Activated T-cell treated with anti-CD3 and anti-CD28 coated beads for 4 hours (primary cell): Measurements from ENCODE around the gene GNAO1.

Source experiments
- DNase-seq: peaks from one replicate; pipeline ENCODE4 v3.0.0-alpha.2; 2020

The GNAO1 gene

DNA sequence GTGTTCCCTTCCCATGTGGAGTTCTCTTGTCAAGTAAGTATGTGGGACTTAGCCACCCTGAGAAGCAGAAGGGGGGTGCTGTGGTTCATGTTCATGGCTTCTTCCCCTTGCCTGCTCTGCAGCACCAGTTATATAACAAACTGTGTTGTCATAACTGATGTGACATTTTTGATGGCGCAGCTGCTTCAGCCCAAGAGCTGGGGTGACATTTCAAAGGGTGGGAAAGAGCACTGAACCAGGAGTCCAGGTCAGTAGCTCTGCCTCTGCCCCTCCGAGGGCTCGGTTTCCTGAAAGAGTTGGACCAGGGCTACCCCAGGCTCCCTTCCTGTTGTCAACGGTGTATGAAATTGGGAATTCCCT, 7.4 kb downstream of the GNAO1 start:
- no peak for DNase-seq

- no peak for DNase-seq
Observed at GRCh38 chr16:56199164-56199563, 7.9 kb downstream of the GNAO1 start.

GRCh38 chr16:56201030-56201429, 9.7 kb downstream of the GNAO1 start:
- DNase-seq = no peak

GRCh38 chr16:56202036-56202435, 10.7 kb downstream of the GNAO1 start:
- DNase-seq = no peak

- peak; percentile 28 for DNase-seq
Observed at GRCh38 chr16:56203052-56203451, 11.8 kb downstream of the GNAO1 start.

- no peak for DNase-seq
Observed at GRCh38 chr16:56204816-56205215, 13.5 kb downstream of the GNAO1 start.

DNA sequence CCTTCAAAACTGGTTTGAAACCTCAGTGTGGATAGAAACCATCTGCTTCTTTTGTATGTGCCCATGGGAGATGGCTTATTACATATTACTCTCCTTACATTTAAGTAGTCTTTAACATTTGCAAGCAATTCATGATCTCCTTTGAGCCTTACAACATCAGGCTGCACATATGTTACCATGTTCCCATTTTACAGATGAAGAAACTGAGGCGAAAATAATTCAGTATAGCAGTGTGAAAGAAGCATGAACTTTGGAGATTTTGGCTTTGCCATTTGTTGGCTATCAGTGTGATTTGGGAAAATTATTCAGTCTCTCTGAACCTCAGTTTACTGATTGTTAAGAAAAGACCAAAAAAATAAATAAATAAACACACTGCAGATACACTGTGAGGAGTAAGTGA, 15.7 kb downstream of the GNAO1 start:
- no peak for DNase-seq

DNA sequence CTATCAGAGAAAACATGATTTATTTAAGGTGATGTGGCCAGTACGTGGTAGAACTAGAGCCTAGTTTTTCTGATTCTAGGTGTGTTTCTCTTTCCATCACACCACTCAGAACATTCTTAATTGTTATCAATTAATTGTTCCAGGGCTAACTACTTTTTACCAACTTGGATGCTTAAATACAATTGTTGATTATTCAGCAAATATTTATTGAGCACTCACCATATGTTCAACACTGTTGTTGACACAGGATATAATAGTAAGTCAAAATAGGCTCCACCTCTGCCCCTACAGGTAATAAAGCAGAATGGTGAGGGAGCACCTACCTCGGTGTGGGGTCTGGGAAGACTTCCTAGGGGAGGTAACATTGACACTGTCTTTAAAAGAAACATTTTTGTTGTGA, 16.1 kb downstream of the GNAO1 start:
- no peak for DNase-seq

GRCh38 chr16:56211435-56211981, 20.2 kb downstream of the GNAO1 start:
- no peak for DNase-seq

DNA sequence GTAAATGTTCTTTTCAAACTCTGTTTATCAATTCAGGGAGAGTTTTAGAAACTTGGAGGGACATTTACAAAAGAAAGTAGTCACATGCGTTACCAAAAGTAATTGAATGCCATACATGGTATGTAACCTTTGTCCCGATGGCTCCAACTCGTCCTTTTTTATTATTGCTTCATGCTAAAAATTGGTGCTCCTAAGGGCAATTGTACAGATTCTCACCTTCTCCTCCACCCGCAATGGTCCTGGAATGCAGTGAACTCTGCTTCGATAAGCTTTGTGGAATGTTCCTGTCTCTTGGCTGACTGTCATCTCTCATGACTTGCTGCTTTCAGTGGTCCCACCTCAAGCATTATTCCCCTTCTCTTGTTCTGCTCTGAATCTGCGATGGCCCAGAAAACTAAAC, 20.9 kb downstream of the GNAO1 start:
- DNase-seq = no peak

GRCh38 chr16:56221995-56222394, 30.7 kb downstream of the GNAO1 start:
- DNase-seq = no peak

DNA sequence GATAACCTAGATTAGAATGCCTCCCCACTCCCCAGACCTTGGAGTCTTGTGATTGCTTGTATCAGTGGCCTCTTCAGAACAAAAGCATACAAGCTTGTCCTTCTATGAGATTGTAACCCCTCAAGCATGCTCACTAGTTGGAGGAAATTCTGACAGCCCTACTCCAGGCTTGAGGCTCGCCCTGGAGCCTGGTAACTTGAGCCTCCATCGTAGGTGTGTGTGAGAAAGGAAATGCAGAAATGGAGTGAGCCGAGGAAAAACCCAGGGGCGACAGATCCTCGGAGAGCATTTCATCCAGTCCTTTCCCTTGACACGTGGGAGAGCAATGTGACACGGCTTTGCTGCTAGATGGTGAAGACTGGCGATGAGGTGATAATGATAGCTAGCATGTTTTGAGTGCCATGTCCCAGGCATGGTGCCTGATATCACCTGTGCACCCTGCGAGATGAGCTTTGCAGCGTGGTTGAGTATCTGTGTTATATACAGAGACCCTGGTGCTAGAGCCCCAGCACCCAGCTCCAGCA, 31.2 kb downstream of the GNAO1 start:
- no peak for DNase-seq

GRCh38 chr16:56225017-56225742, 33.9 kb downstream of the GNAO1 start:
- DNase-seq = no peak

DNA sequence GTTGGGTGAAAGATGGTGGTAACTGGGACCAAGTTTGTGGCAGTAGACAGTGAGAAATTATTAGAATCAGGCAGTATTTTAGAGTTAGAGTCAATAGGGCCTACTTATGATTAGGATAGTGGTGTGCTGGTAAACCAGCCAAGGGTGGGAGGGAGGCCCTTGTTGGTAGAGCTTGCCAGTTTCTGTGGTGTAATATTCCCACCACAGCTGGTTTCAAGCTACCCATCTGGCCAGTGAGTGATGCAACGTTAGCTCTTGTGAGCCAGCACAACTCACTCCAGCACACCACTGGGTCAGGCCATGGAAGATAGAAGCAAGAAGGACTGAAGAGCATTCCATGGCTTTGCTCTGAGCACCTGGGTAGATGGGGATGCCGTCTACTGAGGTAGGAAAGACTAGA, 34.9 kb downstream of the GNAO1 start:
- DNase-seq = no peak

GRCh38 chr16:56226845-56227525, 35.7 kb downstream of the GNAO1 start:
- DNase-seq = no peak

GRCh38 chr16:56227936-56228335, 36.6 kb downstream of the GNAO1 start:
- DNase-seq = no peak

DNA sequence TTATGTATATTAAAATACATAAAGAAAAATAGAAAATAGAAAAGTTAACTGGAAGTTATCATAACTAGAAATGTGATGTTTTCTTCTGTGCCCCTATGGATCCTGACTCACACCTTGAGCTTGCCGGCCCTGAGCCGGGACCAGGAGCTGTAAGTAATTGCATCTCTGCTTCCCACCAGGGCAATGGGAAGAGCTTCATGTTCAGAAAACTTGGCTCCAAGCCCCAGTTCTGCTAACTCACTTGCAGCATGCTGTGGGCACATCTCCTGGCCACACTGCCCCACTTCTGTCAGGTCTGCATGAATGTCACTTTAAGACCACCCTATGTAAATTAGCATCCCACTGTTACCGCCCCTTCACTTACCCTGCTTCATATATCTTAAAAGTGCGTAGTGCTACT, 37.2 kb downstream of the GNAO1 start:
- DNase-seq = no peak

DNA sequence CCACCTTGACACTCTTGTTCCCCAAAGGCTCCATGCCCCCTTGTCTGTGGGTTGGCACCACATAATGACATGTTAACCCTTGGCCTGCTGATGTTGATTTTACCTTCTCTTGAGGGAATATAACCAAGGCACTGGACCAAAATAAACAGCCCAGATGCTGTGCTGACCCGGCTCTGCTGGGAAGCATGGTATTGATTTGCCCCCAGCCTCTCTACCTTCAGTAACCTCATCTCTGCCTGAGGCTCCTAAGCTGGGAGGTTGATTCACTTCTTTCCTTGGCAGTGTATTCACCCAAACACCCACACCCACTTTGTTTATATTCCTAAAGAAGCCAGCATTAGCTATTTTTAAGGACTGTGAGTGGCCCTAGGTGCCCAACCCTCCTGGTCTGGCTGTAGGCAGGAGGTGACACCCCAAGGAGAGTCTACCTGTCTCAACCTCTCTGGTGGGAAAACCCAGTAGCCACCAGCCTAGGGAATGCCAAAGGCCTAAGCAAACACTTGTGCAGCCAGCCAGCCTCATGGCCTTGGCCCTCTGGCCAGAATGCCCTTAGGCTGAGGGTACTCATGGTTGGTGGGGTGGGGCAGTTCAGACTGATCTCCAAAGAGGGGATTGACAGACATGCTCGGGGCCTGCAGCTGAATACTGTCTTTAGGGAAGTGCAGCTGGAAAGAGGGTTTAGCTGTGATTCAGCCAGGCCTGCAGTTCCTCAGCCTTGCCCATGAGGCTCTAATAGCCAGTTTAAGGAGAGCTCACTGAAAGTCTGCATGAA, 42.7 kb downstream of the GNAO1 start:
- DNase-seq = no peak

DNA sequence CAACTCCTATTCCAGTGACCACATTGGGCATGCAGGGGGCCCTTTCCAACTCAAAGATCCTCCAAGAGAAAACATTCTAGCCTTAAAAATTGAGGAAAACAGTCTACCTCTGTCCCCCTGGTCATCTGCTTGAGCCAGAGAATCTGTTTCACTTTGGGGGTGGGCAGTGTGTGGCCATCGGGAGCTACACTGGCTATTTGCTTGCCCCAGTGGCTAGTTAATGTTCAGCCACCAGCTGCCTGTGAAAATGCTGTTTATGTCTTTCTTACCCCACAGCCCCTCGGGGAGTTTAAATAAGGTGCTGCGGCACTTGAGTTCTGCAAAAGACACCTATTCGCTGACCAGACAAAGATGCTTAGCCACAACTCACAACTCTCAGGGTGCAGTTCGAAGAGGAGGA, 43.4 kb downstream of the GNAO1 start:
- DNase-seq = no peak

DNA sequence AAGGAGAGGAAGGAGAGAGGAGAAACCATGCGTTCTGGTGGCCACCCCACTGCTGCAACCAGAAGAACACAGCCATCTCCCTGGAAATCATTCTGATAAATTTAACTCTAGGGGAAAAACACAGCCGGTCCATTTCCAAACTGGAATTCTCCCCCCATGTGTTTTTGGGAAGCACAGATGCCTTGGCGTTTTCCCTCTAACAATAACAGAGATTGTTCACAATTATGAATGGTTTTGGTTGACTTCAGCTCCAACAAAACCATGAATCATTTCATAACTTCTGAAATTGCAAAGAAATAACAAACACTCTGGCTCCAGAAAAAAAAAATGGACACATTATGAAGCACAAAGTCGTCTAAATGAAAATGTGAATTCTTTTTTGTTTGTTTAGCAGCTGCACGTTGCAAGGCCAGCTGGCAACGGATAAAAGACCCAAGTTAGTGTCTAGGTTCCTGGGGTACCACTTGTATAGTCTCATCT, 46.2 kb downstream of the GNAO1 start:
- no peak for DNase-seq

- DNase-seq = no peak
Observed at GRCh38 chr16:56238188-56238587, 46.9 kb downstream of the GNAO1 start.

DNA sequence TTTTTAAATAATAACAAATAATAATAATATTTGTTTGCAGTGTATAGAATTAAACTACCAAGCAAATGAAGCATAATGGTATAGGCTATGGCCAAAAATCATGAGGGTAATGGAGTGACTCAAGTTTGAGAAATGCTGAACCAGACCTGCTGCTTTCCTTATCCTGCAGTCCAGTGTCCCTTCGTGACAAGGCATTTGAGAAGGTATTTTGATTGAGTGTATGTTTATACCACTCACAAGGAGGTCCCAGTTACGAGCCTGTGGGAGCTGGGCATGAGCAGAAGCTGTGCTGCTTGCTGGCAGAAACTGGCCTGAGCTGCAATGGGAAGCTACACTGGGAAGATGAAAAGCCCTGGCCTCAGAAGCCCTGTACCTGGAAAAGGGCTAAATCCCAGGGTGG, 50.3 kb downstream of the GNAO1 start:
- no peak for DNase-seq

GRCh38 chr16:56242740-56243139, 51.5 kb downstream of the GNAO1 start:
- DNase-seq = no peak
